Activated naive CD4-positive, alpha-beta T cell treated with anti-CD3 and anti-CD28 coated beads, Interleukin-2, amount 10 ng/mL, durations not matched to agents 7 days and 5 days (primary cell): ENCODE measurements around the gene C1QB.
A peak's percentile ranks its signal among the peaks of the same experiment; 100 is the strongest.

Source experiments
- CTCF ChIA-PET: fragments of 350-600 bp; sonication (Branson Sonifier 250); formaldehyde crosslinking; loops from one replicate; lab custom pipeline; 2021; ENCODE audit warnings: antibody characterized with exemption; lab: Charles Lee
- DNase-seq: peaks from one replicate; pipeline ENCODE4 v3.0.0-alpha.2; 2020
- H3K27ac Mint-ChIP-seq: one replicate; pipeline ENCODE4 v1.8.0; 2021; ENCODE audit warnings: mild to moderate bottlenecking, moderate library complexity, mixed read lengths
- H3K27me3 Mint-ChIP-seq: one replicate; pipeline ENCODE4 v1.8.0; 2021; ENCODE audit warnings: mild to moderate bottlenecking, mixed read lengths
- H3K36me3 Mint-ChIP-seq: one replicate; pipeline ENCODE4 v1.8.0; 2021; ENCODE audit warnings: mixed read lengths
- H3K4me1 Mint-ChIP-seq: one replicate; pipeline ENCODE4 v1.8.0; 2021; ENCODE audit warnings: mixed read lengths
- H3K4me3 Mint-ChIP-seq: one replicate; pipeline ENCODE4 v1.8.0; 2021; ENCODE audit warnings: mild to moderate bottlenecking, moderate library complexity, mixed read lengths
- H3K9me3 Mint-ChIP-seq: one replicate; pipeline ENCODE4 v1.8.0; 2021; ENCODE audit warnings: mixed read lengths

The C1QB gene

DNA sequence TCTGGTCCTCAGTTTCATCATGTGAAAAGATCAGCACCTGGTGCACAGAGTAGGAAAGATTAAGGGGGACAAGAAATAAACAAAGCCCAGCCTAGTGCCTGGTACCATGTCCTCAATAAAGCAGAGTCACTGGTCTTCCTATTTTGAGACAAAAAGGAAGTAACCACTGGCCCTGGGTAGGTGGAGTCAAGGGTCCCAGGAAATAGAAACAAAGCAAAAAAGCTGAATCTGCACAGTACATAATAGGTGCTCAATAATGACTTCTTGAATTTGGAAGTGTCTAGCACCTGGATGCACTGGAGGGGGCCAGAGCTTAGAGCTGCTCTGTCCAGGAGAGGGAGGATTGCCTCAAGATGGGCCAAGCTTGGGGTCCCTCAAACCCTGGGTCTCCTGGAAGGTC is 55.7 kb downstream of the C1QB start:
- H3K4me3 Mint-ChIP-seq, result no peak overlapping the region
- H3K9me3 Mint-ChIP-seq, result no peaks in the 10 kb centered on the region
- peaks cover 5% of the 10 kb centered on the region for H3K4me1 Mint-ChIP-seq
- no peaks in the 10 kb centered on the region for H3K36me3 Mint-ChIP-seq
- CTCF ChIA-PET, result interaction anchor here (0.9 kb wide), 1 partner anchor 256 kb away, joined by 3 read pairs; no protein-coding TSS in a partner anchor
- no peak for DNase-seq
- peaks cover 65% of the 10 kb centered on the region for H3K27me3 Mint-ChIP-seq
- H3K27ac Mint-ChIP-seq, result no peak overlapping the region

DNA sequence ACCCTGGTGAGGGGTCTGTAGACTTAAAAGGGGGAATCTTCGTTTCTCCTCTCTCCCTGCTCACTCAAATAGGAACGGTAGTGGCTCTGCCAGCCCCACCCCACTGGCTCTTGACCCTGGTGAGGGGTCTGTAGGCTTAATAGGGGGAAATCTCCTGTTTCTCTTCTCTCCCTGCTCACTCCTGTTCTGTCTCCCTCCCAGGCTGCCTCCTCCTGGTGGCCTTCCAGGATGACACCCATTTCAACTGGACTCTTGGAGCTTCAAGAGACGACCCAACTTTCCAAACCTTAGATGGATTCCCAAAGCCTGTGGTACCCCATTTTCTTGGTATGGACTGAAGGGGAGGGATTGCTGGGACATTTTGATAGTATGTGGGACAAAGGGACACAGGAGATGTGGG is 56.2 kb downstream of the C1QB start:
- H3K27me3 Mint-ChIP-seq, result peaks cover 68% of the 10 kb centered on the region
- H3K9me3 Mint-ChIP-seq, result no peaks in the 10 kb centered on the region
- peaks cover 5% of the 10 kb centered on the region for H3K4me1 Mint-ChIP-seq
- H3K36me3 Mint-ChIP-seq, result no peaks in the 10 kb centered on the region
- no peak overlapping the region for H3K4me3 Mint-ChIP-seq
- CTCF ChIA-PET, result interaction anchor here (0.9 kb wide), 1 partner anchor 256 kb away, joined by 3 read pairs; no protein-coding TSS in a partner anchor
- H3K27ac Mint-ChIP-seq, result no peak overlapping the region
- DNase-seq, result no peak

DNA sequence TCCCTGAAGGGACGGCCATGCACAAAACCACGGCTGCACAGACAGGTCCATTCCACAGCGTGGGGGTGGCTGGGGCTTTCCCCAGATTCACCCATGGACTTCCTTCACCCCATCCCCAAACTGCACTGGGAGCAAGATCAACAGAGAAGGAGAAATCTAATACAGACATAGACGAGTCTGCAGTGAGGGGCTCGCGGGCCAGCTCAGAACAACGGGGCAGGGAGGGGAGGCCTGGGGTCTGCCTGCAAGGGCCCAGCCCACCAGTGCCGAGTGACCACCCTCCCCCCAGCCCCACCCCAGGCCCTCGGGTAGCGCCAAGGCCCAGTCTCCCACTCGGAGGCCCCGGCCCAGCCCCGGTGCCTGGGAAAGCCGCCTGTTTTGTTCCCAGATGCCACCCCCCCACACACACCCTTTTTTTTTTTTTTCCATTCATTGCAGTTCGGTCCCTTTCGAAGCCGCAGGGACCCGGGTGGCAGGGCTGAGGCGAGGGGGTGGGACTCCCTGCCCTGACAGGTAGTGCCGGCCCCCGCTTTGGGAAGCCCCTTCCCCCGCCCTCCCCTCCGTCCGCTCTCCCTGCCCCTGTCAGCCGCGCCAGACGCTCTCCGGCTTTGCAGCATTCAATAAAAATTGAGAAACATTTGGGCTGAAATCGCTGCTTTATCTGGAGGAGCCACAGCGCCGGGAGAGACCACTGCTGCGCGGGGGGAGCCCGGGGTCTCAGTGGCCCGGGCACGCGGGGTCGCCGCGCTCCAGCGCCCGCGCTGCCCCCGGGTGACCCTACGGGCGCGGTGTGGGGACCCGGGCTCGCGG is 57.1 kb downstream of the C1QB start:
- CTCF ChIA-PET, result interaction anchor here (0.9 kb wide), 1 partner anchor 255 kb away, joined by 3 read pairs; no protein-coding TSS in a partner anchor
- H3K36me3 Mint-ChIP-seq, result no peaks in the 10 kb centered on the region
- H3K9me3 Mint-ChIP-seq, result no peaks in the 10 kb centered on the region
- H3K4me1 Mint-ChIP-seq, result peaks cover 5% of the 10 kb centered on the region
- no peak overlapping the region for H3K27ac Mint-ChIP-seq
- peaks cover 71% of the 10 kb centered on the region for H3K27me3 Mint-ChIP-seq
- no peak for DNase-seq
- H3K4me3 Mint-ChIP-seq, result no peak overlapping the region

DNA sequence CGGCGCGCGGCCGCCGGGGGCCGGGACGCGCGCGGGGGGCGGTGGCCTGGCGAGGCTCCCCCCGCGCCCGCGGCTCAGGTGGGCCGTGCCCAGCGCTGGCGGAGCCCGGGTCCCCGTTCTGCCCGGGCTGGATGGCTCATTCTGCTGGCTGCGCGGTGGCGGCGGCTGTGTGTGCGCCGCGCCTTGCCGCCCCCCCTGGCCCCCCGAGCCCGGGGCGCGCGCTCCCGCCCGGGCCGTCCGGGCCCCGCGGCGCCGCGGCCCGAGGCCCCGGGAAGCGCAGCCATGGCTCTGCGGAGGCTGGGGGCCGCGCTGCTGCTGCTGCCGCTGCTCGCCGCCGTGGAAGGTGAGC is 57.6 kb downstream of the C1QB start, which contains the start of gene EPHB2:
TSS of gene EPHB2 (plus strand) at position 139 of the 349 bp plus-strand sequence. CDS start at position 283, 144 bp downstream.
- Mint-ChIP-seq H3K4me1 (peaks cover 5% of the 10 kb centered on the region), H3K36me3 (no peaks in the 10 kb centered on the region), H3K4me3 (no peak within 1 kb of the TSS), H3K27ac (no peak within 1 kb of the TSS), H3K27me3 (peaks cover 73% of the 10 kb centered on the region), H3K9me3 (no peaks in the 10 kb centered on the region)
- peak; percentile 28 for DNase-seq
- CTCF ChIA-PET, result no interaction called here

DNA sequence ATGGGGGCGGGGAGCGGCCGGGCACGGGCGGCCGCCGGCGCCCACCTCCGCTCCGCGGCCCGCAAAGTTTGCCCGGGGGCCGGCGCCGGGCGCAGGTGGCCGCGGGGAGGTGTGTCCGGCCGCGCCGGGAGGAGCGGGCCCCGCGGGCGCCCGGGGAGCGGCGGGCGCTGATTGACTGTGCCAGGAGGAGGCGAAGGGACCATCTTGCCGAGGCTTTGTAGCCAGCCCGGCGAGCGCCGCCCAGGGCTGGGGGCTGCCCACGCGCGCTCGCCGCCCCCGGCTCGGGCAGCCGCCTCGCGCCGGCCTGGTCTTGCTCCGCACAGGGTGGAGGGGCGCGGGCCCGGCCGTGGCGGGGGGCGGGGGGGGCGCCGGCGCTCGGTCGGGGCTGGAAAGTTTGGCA is 58.0 kb downstream of the C1QB start:
- DNase-seq, result no peak
- no peak overlapping the region for H3K27ac Mint-ChIP-seq
- H3K27me3 Mint-ChIP-seq, result peaks cover 77% of the 10 kb centered on the region
- CTCF ChIA-PET, result no interaction called here
- H3K36me3 Mint-ChIP-seq, result no peaks in the 10 kb centered on the region
- H3K4me3 Mint-ChIP-seq, result no peak overlapping the region
- peaks cover 5% of the 10 kb centered on the region for H3K4me1 Mint-ChIP-seq
- no peaks in the 10 kb centered on the region for H3K9me3 Mint-ChIP-seq
